Measurements from ENCODE around the gene MPPED1. TPM values are rescaled to one million over a fixed set of nuclear protein-coding genes. Genes with fewer than 3 reads are reported as not detected.

Gene MPPED1
- total and polyA plus RNA-seq, 2 donors (not counting 3 experiments of a cell fraction or from before 2014, with no cell fraction given): not detected

DNA sequence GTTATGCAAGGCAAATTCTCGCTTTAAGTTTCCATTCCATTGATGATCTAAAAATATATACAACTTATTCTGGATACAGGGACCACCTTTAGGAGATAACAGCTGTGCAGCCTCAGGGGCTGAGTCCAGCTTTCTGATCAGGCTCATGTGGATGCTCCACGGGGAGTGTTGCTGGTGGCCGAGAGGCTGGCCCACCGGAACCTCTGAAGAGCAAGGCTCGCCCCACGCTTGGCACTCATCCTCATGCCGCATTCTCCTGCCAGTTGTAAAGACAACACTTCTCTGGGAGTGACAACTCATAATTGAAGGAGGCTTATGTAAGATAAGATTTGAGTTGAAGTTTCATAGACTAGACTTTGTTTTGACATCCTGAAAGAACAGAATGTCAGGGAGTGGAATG is 123.5 kb downstream of the MPPED1 start:
- H3K36me3 ChIP-seq (ENCODE audit: control insufficient read depth in 2 of 2, extremely low read depth in 1 of 2, insufficient read depth in 2 of 2, low read length in 2 of 2): no peaks in the 10 kb centered on the region
- no peak overlapping the region for H2AFZ ChIP-seq (ENCODE audit: low read depth, low read length)
- DNase-seq (ENCODE audit: low read depth, low spot score) (no peak), FAIRE-seq (no peak)
- no peak overlapping the region for H3K9ac ChIP-seq (replicated peaks; ENCODE audit: extremely low read depth, insufficient read depth, low read length)
- POLR2A ChIA-PET: no interaction called here
- H3K4me1 ChIP-seq (ENCODE audit: control insufficient read depth, extremely low read depth, insufficient read depth, low read length): no peaks in the 10 kb centered on the region
- intact Hi-C loops (cut with micrococcal nuclease) (no loop called here), dilution Hi-C loops (cut with MboI; ENCODE audit: extremely low pct_ligation_motif_present, low sequenced_read_pairs) (no loop called here)
- BruUV-seq (replicated peaks): no TSS peak
- H3K4me2 ChIP-seq (ENCODE audit: insufficient read depth, low read length): no peak overlapping the region
- H3K4me3 ChIP-seq (replicated peaks in 1 of 3; ENCODE audit: insufficient read depth in 1 of 3, low read depth in 1 of 3, low read length in 3 of 3): no peak overlapping the region
- H3K27me3 ChIP-seq (ENCODE audit: control insufficient read depth in 2 of 2, insufficient read depth in 2 of 2, low read length in 2 of 2): no peaks in the 10 kb centered on the region
- H3K9me3 ChIP-seq (replicated peaks; ENCODE audit: control insufficient read depth, insufficient read depth, low read length): no peaks in the 10 kb centered on the region
- no peak overlapping the region for H3K27ac ChIP-seq (ENCODE audit: insufficient read depth, low read depth, low read length)
- H3K9me1 ChIP-seq (replicated peaks; ENCODE audit: control insufficient read depth, extremely low read depth, insufficient read depth, low read length): no peaks in the 10 kb centered on the region
- CTCF ChIA-PET: no interaction called here
- no peaks in the 10 kb centered on the region for H4K20me1 ChIP-seq (replicated peaks; ENCODE audit: control insufficient read depth, extremely low read depth, insufficient read depth, low read length)
- TF ChIP-seq, protein P1, sequence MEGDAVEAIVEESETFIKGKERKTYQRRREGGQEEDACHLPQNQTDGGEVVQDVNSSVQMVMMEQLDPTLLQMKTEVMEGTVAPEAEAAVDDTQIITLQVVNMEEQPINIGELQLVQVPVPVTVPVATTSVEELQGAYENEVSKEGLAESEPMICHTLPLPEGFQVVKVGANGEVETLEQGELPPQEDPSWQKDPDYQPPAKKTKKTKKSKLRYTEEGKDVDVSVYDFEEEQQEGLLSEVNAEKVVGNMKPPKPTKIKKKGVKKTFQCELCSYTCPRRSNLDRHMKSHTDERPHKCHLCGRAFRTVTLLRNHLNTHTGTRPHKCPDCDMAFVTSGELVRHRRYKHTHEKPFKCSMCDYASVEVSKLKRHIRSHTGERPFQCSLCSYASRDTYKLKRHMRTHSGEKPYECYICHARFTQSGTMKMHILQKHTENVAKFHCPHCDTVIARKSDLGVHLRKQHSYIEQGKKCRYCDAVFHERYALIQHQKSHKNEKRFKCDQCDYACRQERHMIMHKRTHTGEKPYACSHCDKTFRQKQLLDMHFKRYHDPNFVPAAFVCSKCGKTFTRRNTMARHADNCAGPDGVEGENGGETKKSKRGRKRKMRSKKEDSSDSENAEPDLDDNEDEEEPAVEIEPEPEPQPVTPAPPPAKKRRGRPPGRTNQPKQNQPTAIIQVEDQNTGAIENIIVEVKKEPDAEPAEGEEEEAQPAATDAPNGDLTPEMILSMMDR (IDR thresholded peaks at IDR 0.05; ENCODE audit: extremely low read depth in 1 of 2, insufficient read depth in 1 of 2, low read depth in 1 of 2, low read length in 2 of 2): no peak
- no peak for TF ChIP-seq GATA2 (IDR thresholded peaks at IDR 0.05; ENCODE audit: insufficient read depth, insufficient read length, low read depth, low read length)
- TF ChIP-seq MYC (IDR thresholded peaks at IDR 0.05; ENCODE audit: low read depth, low read length): no peak
- TF ChIP-seq JUN (IDR thresholded peaks at IDR 0.05; ENCODE audit: borderline replicate concordance, insufficient read depth, insufficient read length, low read depth): no peak
- H3K79me2 ChIP-seq (ENCODE audit: control insufficient read depth, insufficient read depth, low read length): no peaks in the 10 kb centered on the region

DNA sequence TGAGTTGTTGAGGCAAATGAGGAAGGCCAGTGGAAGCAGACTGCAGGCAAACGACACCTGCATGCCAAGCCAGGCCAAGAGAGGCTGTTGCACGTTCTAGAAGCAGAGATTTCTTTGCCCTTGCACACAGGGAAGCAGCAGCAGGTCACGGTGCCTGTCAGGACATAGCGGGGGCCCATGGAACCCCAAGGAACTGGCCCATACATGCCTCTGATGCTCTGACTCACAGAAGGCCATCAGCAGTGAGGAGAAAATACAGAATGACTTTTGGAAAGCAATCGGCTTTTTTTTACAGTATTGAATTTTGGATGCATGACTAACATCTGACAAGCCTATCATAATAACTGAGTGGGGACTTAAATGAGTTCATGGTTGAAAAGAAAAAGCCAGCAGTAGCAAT is 123.9 kb downstream of the MPPED1 start:
- Histone ChIP-seq H4K20me1 (replicated peaks; ENCODE audit: control insufficient read depth, extremely low read depth, insufficient read depth, low read length) (no peaks in the 10 kb centered on the region), H3K9me1 (replicated peaks; ENCODE audit: control insufficient read depth, extremely low read depth, insufficient read depth, low read length) (no peaks in the 10 kb centered on the region), H3K4me3 (replicated peaks in 1 of 3; ENCODE audit: insufficient read depth in 1 of 3, low read depth in 1 of 3, low read length in 3 of 3) (no peak overlapping the region), H3K27ac (ENCODE audit: insufficient read depth, low read depth, low read length) (no peak overlapping the region), H3K9me3 (replicated peaks; ENCODE audit: control insufficient read depth, insufficient read depth, low read length) (no peaks in the 10 kb centered on the region), H3K4me2 (ENCODE audit: insufficient read depth, low read length) (no peak overlapping the region), H2AFZ (ENCODE audit: low read depth, low read length) (no peak overlapping the region), H3K79me2 (ENCODE audit: control insufficient read depth, insufficient read depth, low read length) (no peaks in the 10 kb centered on the region), H3K36me3 (ENCODE audit: control insufficient read depth in 2 of 2, extremely low read depth in 1 of 2, insufficient read depth in 2 of 2, low read length in 2 of 2) (no peaks in the 10 kb centered on the region), H3K27me3 (ENCODE audit: control insufficient read depth in 2 of 2, insufficient read depth in 2 of 2, low read length in 2 of 2) (no peaks in the 10 kb centered on the region), H3K9ac (replicated peaks; ENCODE audit: extremely low read depth, insufficient read depth, low read length) (no peak overlapping the region), H3K4me1 (ENCODE audit: control insufficient read depth, extremely low read depth, insufficient read depth, low read length) (no peaks in the 10 kb centered on the region)
- dilution Hi-C loops (cut with MboI; ENCODE audit: extremely low pct_ligation_motif_present, low sequenced_read_pairs): no loop called here
- no TSS peak for BruUV-seq (replicated peaks)
- DNase-seq (ENCODE audit: low read depth, low spot score) (no peak), FAIRE-seq (no peak)
- intact Hi-C loops (cut with micrococcal nuclease): no loop called here
- ChIA-PET CTCF (no interaction called here), POLR2A (no interaction called here)
- no peak for TF ChIP-seq POLR2AphosphoS5 (IDR thresholded peaks at IDR 0.05; ENCODE audit: insufficient read depth, low read depth, low read length)
